GM15510 (cell line): ENCODE measurements around the gene PRXL2B.

Experiments used
- POLR2A ChIP-seq: IDR thresholded peaks from 3 replicates; pipeline ENCODE4 v1.6.1; 2011; ENCODE audit warnings: borderline replicate concordance; ENCODE audit not compliant: insufficient read length; ENCODE audit errors: extremely low read depth

The PRXL2B gene

DNA sequence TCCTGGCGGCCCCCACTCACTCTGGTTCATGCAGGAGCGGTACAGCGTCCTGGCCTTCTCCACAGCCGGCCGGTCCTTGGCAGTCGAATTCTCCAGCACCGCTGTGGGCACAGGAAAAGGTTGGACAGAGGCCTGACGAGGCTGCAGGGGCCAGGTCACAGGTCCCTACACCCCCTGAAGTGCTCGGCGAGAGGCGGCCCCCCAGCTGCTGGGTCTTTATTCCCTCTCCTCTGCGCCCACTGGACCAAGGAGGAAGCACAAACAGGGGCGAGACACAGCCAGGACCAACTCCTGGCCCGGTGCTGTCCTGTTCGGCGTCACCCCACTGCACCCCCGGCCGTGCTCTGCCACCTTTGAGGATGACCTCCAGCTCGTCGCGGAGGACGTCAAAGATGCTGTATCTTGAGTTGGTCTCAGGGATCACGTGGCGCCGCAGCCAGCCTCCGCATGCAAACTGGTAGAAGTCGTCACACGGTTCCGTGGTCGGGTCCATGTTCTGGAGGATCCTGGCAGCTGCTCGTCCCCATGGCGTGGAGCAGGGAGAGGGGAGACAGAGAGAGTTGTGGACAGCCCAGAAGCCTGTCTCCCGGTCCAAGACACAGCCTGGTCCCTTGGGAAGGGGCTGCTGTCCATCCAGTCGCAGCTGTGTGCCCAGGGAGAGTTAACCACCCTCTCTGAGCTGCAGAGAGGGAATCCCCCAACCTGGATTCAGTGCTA, 22.9 kb downstream of the PRXL2B start:
- TF ChIP-seq POLR2A = no peak

DNA sequence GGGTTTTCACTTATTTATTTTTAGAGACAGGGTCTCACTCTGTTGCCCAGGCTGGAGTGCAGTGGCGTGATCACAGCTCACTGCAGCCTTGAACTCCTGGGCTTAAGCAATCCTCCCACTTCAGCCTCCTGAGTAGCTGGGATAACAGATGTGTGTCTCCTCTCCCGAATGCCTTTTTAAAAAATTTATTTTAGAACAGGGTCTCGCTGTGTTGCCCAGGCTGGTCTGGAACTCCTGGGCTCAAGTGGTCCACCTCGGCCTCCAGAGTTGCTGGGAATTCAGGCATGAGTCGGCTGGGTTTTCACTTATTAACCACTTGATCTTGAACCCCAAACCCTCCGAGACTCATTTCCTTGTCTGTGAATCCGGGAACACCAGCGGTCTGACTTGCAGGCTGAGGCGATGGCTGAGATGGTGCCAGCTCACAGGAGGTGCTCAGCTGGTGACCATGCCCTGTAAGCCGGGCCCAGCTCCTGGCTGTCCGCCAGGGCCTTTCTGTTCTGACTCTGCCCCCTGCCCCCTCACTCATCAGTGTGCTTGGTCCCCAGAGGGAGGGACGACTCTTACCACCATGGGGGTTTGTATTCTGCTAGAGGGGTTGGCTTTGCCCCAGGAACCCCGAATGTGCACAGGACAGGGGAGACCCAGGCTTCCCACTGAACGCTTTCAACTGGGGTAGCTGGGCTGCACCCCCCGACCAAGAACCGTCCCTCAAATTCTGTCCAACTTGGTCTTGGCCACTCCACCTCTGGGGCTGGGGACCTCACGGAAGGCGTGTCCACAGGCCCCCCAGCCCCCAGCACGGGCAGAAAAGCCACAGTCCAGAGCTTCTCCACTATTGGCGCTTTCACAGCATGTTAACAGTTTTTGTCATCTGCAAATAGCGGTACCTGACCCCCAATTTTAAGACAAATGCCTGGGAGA, 23.7 kb downstream of the PRXL2B start:
- no peak for TF ChIP-seq POLR2A

DNA sequence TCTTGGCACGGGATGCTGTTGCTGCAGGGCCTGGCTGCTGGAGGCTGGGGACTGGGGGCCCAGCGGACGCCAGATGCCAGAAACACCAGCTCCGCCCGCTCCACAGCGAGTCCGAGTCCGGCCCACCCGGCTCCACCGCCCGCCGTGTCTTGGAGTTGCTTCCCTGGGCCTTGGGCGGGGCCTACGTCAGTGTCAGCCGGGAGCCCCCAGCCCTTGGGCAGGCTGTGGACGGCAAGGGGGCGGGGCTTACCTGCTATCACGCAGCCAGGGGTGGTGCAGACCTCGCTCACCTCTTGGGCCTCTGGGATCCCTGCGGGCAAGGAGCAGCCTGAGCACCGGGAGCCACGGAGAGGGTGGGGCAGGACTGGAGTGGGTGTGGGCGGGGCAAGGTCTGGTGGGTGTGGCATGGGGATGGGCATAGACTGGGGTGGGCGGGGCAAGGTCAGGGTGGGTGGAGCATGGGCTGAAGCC, 24.5 kb downstream of the PRXL2B start:
- TF ChIP-seq POLR2A = no peak

DNA sequence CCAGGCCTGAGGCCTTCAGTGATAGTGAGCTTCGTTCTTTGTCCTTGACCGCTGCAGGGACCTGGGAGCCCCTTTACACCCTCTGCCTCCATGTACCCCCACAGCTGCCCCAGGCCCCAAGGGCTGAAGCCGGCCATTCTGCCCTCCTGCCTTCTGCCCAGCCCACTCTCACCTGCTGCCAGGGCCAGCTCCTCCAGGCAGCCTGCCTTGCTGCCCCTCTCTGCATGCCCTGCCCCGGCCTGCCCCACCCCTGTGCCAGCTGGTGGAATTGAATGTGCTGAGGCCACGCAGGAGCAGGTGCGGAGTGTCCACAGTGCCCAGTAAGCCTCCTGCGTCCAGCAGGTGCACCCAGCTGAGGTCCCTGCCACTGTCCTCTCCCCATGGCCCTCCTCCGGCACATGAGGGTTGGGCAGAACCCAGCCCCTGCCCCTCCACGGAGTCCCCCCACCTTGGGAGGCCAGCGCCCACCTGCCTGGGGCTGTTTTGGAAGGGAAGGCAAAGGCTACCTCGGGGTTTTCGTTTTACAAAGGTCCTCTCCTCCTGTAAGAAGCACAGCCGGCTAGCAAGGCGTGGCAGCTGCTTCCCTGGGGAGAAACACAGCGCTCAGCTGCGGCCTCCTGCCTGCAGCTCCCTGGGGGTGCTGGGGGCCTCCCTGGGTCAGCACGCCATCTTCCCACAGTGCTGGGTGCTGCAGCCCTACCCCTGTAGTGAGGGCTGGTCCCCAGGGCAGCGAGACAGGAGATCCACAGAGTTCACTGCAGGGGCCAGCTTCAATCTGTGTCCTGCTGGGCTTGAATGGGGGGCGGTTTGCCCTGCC, 25.3 kb downstream of the PRXL2B start:
- no peak for TF ChIP-seq POLR2A

DNA sequence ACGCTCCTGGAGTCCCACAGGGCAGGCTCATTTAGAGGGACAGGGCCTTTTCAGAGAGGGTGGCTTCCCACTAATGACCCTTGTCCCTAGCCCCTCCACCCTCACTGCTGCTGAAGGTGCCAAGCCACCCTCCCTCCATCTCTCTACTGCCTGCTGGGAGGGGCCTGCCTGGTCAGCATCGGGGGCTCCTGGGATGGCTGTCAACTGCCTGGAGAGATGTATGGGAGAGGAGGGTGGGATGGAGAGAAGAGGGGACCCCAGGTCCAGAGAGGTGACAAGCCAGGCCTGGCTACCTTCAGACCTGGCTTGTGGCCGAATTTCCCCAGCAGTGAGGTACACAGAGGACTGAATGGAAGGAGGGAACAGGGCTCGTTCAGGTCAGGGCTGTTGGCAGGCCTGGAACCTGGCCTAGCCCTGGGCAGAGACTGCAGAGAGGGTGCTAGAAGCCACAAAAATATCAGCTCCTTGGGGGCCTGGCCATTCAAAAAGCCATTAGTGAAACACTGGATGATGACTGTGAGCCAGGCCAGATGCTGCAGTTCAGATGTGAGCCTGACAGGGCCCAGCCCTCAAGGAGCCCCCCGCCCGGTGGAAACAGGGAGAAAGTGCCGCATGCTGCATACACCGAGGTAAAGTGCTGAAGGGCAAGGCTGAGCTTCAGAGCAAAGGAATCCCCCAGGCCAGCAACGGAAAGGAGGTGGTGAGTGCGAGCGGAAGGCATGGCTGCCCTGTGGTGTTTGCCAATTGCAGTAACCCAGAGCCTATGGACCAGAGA, 26.2 kb downstream of the PRXL2B start:
- TF ChIP-seq POLR2A = no peak

DNA sequence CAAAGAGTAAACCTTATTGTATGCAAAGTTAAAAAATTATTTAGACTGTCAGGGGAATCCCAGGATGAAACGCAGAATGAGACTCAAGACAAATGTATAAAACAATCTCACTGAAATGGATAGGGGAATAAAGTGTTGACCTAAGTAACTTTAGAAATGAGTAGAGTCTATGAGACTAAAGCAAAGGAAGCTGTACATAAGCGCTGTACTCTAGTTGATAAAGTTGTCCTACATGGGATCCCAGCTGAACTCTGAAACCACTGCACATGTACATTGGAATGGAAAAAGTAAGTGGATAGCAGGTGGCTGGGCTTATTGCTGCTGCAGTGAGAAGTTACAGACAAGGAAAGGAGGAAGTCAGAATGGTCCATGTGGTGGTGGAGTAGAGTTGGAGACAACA, 27.6 kb downstream of the PRXL2B start:
- TF ChIP-seq POLR2A = no peak

DNA sequence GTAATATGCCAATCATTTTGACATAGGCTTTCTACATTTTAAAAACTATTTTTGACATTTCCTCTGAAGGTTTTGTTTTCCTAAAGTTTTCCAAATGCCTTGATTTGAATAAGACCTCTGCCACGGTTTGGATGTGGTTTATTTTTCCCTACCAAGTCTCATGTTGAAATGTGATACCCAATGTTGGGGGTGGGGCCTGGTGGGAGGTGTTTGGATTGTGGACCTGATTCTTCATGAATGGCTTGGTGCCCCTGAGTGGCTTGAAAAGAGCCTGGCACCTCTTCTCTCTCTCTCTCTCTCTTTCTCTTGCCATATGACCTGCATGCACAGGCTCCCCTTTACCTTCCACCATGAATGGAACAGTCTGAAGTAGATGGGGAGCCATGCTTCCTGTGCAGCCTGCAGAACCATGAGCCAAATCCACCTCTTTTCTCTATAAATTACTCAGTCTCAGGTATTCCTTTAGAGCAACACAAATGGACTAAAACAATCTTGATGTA, 31.4 kb downstream of the PRXL2B start:
- no peak for TF ChIP-seq POLR2A

DNA sequence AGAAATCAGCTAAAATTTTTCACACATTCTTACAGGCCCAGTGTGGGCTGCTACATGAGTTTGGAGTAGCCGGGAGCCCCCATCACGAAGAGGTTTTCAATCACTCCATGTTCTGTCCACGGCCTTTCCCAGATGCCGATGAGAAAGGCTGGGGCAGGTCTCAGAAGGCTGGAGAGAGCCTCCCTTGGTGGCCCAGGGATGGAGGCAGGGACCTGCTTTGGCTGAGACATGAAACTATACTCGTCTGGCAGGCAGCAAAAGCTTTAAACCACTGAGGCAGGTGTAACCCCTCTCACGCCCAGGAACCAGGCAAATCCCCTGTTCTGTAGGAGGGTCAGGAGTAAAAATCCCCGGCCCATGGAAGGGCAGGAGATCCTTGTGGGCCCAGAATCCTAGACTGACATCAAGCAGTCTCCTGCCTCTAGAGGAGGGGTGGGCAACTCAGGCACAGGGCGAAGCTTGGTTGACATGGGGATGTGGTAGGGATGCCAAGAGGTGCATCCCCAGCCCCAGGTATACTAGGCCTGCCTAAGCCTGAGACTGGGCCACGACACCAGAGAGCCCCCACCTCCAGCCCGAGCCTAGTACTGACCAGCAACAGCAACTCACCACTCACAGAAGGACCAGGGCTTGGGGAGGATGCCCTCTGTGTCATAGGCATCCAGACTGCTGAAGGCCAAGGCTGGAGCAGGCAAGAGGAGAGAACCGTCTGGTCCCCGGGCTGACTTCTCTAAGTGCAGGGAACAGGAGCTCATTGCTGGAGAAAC, 37.2 kb downstream of the PRXL2B start:
- TF ChIP-seq POLR2A = no peak

DNA sequence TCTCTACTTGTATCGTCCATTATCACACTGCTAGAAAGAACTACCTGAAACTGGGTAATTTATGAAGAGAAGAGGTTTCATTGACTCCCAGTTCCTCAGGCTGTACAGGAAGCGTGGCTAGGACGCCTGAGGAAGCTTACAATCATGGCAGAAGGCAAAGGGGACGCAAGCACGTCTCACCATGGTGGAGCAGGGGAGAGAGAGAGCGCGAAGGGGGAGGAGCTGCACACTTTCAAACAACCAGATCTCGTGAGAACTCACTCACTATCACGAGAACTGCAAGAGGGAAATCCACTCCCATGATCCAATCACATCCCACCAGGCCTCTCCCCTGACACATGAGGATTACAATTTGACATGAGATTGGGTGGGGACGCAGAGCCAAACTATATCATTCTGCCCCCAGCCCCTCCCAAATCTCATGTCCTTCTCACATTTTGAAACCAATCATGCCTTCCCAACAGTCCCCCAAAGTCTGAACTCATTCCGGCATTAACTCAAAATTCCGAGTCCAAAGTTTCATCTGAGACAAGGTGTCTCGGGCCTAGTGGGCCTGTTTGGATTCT, 38.2 kb downstream of the PRXL2B start:
- no peak for TF ChIP-seq POLR2A

DNA sequence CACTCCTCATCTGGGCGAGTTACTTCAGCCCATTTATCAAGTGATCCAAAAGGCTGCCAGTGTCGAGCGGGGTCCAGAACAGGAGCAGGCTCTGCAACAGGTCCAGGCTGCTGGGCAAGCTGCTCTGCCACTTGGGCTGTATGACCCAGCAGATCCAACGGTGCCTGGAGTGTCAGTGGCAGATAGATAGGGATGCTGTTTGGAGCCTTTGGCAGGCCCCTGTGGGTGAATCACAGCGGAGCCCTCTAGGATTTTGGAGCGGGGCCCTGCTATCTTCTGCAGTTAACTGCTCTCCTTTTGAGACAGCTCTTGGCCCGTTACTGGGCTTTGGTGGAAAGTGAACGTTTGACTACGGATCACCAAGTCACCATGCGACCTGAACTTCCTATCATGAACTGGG, 38.7 kb downstream of the PRXL2B start:
- no peak for TF ChIP-seq POLR2A

DNA sequence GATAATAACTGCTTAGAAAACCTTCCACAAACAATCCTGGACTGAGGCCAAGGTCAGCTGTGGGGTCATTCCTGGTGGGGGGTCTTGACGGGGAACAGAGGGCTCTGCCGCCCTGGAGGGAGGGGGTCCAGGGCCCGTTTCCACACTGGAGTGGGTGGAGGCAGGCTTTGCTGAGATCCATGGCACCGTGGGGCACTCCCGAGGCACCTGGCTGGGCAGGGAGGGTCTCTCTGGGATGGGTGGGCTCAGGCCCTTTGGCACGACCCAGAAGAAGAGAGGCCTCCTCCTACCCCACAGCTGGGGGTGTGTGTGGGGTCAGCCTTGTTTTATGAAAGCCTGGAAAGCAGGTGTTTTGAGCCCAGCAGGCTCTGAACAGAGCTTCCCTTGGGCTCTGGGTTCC, 41.2 kb downstream of the PRXL2B start:
- no peak for TF ChIP-seq POLR2A

DNA sequence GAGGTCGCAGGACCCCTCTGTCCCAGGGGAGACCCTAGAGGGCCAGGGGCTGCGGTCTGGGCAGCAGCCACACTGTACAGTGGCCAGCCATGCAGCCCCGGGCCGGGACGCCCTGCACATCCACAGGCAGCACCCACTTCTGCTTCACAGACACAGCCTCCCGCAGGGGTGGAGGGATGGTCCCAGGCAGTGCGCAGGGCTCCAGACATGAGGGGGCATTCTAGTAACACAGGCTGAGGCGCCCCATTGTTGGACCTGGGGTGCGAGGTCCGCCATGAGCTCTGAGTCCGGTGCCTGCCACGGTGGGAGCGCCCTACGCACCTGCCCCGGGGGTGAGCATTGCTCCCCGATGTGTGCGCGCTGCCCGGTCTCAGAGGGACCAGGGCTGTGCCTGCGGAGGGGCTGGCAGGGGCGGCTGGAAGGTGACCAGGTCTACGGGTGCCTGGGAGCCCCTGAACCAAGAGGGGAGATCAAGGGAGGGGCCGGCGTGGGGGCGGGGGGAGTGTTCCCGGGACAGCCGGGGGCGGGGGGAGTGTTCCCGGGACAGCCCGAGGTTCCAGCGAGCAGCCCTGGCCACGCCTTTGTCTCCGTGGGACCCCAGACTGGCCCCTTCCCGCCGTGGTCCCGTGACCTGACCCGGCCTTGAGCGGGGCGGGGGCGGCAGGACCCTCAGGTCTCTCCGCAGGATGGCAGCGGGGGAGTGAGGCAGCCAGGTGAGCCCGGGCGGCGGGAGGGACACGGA, 41.8 kb downstream of the PRXL2B start:
- no peak for TF ChIP-seq POLR2A
